Ascending aorta (tissue), 2 donors: Measurements from ENCODE around the gene NDUFAF8. TPM values are rescaled to one million over a fixed set of nuclear protein-coding genes. Genes with fewer than 3 reads are reported as not detected.

ENCODE experiments used
- DNase-seq, 2 donors: peaks; one replicate each; pipeline ENCODE4 v3.0.0-alpha.2; 2019; ENCODE audit warnings: low spot score in 2 of 2
- H3K27ac ChIP-seq, 2 donors: fragments of 200-600 bp; sonication (generic); one replicate each; pipeline ENCODE4 v1.5.1; 2016 to 2017; ENCODE audit warnings: mild to moderate bottlenecking in 1 of 2
- H3K27me3 ChIP-seq: fragments of 200-600 bp; sonication (generic); one replicate; pipeline ENCODE4 v1.5.1; 2017
- H3K36me3 ChIP-seq, 2 donors: fragments of 200-600 bp; sonication (generic); one replicate each; pipeline ENCODE4 v1.5.1; 2016
- H3K4me1 ChIP-seq, 2 donors: fragments of 200-600 bp; sonication (generic); one replicate each; pipeline ENCODE4 v1.5.1; 2016 to 2017; ENCODE audit warnings: mild to moderate bottlenecking in 1 of 2
- H3K4me3 ChIP-seq, 2 donors: fragments of 200-600 bp; sonication (generic); one replicate each; pipeline ENCODE4 v1.5.1; 2016 to 2017; ENCODE audit warnings: mild to moderate bottlenecking in 1 of 2
- H3K9me3 ChIP-seq, 2 donors: fragments of 200-600 bp; sonication (generic); one replicate each; pipeline ENCODE4 v1.5.1; 2016
- CTCF ChIP-seq, 3 experiments: fragments of 200-600 bp in 2 of 3; fragments of 450-650 bp in 1 of 3; sonication (generic) in 2 of 3; IDR thresholded peaks; one replicate each; pipeline ENCODE4 v1.5.1; 2016 to 2019; ENCODE audit warnings: antibody characterized with exemption in 3 of 3, mild to moderate bottlenecking in 1 of 3, moderate library complexity in 1 of 3
- intact Hi-C: fragments of 100-400 bp; cut with DNase I; formaldehyde crosslinking; loops from one replicate; pipeline ENCODE4 v1.15.1; 2023
- total RNA-seq: library from RNA; depleted of rRNA; stranded (reverse); fragments of >200 nt; gene quantifications from one replicate; pipeline ENCODE4 v1.1.0, GENCODE V29; 2016

NDUFAF8 gene
- total RNA-seq, 1 donor from 2014 or later, result 6.5 TPM

GRCh38 chr17:81232616-81233241 lies 6.4 kb upstream of the NDUFAF8 start:
- Histone ChIP-seq H3K27ac (no peak overlapping the region), H3K9me3 (no peaks in the 10 kb centered on the region), H3K27me3 (no peaks in the 10 kb centered on the region), H3K36me3 (peaks cover 39 to 49% of the 10 kb centered on the region in 2 donors), H3K4me3 (no peak overlapping the region), H3K4me1 (peaks cover 0 to 11% of the 10 kb centered on the region in 2 donors)
- TF ChIP-seq CTCF (IDR thresholded peaks at IDR 0.05), result no peak
- intact Hi-C loops, result no loop called here
- DNase-seq, result no peak

GRCh38 chr17:81233316-81233715 lies 5.8 kb upstream of the NDUFAF8 start:
- TF ChIP-seq CTCF (IDR thresholded peaks at IDR 0.05), result no peak
- no peak overlapping the region for H3K27ac ChIP-seq
- no peak for DNase-seq
- intact Hi-C loops, result no loop called here
- H3K36me3 ChIP-seq, result peaks cover 39 to 49% of the 10 kb centered on the region in 2 donors
- no peaks in the 10 kb centered on the region for H3K9me3 ChIP-seq
- H3K4me3 ChIP-seq, result no peak overlapping the region
- no peaks in the 10 kb centered on the region for H3K27me3 ChIP-seq
- H3K4me1 ChIP-seq, result peaks cover 0 to 14% of the 10 kb centered on the region in 2 donors

- Histone ChIP-seq H3K36me3 (peaks cover 39 to 46% of the 10 kb centered on the region in 2 donors), H3K4me1 (peaks cover 0 to 14% of the 10 kb centered on the region in 2 donors), H3K9me3 (no peaks in the 10 kb centered on the region), H3K4me3 (no peak overlapping the region), H3K27ac (no peak overlapping the region), H3K27me3 (no peaks in the 10 kb centered on the region)
- intact Hi-C loops, result no loop called here
- no peak for DNase-seq
- no peak for TF ChIP-seq CTCF (IDR thresholded peaks at IDR 0.05)
These were observed 5.2 kb upstream of the NDUFAF8 start for GRCh38 chr17:81233811-81234505.

- intact Hi-C loops, result no loop called here
- Histone ChIP-seq H3K27ac (no peak overlapping the region), H3K9me3 (no peaks in the 10 kb centered on the region), H3K4me1 (peaks cover 0 to 14% of the 10 kb centered on the region in 2 donors), H3K4me3 (no peak overlapping the region), H3K36me3 (peaks cover 34 to 42% of the 10 kb centered on the region in 2 donors), H3K27me3 (no peaks in the 10 kb centered on the region)
- TF ChIP-seq CTCF (IDR thresholded peaks at IDR 0.05), result no peak
- no peak for DNase-seq
These were observed 4.6 kb upstream of the NDUFAF8 start for GRCh38 chr17:81234506-81234855.

GRCh38 chr17:81234940-81235821 lies 3.9 kb upstream of the NDUFAF8 start:
- intact Hi-C loops, result no loop called here
- Histone ChIP-seq H3K9me3 (no peaks in the 10 kb centered on the region), H3K27me3 (no peaks in the 10 kb centered on the region), H3K36me3 (peaks cover 27 to 35% of the 10 kb centered on the region in 2 donors), H3K4me1 (peaks cover 5 to 20% of the 10 kb centered on the region in 2 donors), H3K4me3 (no peak overlapping the region), H3K27ac (no peak overlapping the region)
- no peak for TF ChIP-seq CTCF (IDR thresholded peaks at IDR 0.05)
- DNase-seq, result no peak
